LNCAP (cell line): ENCODE measurements around the gene PHETA2.

Experiments
- TF ChIP-seq, protein P1 (sequence below): fragments of 450-650 bp; IDR thresholded peaks from 2 replicates; pipeline ENCODE4 v1.5.1; 2017; ENCODE audit warnings: mild to moderate bottlenecking

PHETA2 gene

DNA sequence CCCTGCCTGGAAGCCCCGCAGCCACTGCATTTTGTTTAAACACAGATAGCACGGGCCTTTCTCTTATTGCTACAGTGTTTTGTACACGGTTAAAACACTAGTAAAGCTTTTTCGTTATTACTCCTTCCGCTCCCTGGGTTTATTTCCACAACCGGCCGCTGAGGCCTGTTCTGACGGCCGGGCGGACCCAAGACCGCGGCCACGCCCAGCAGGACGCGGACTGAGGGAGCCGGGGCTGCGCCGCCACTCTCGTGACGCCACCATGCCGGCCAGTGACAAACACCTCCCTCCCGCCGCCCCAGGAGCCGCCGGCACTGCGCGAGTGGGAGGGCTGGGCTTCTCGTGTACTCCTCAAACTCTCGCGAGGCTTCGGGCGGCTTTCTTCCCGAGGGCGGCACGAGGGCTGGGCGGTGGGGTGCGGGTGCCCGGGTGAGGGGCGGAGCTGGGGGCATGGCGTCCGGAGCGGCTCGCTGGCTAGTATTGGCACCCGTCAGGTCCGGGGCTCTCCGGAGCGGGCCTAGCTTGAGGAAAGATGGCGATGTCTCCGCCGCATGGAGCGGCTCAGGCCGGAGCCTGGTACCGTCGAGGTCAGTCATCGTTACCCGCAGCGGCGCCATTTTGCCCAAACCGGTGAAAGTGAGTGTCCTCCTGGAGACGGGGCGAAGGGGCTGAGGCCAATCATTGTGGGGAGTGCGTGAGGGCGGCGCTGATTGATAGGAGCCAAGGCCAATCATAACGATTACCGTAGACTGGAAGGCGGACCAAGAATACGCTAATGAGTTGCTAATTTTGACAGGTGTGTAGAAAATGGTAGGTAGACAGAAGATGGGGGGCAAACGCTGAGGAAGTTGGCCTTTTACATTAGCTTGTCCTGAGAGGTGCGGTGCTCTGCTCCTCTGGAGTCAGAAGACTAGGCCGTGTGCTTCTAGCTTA lies 5.5 kb downstream of the PHETA2 start, which contains the start of gene SMDT1:
SMDT1 (plus strand) TSS at position 382 of the 933 bp plus-strand sequence; CDS start at position 451, 69 bp downstream.
- TF ChIP-seq, protein P1, sequence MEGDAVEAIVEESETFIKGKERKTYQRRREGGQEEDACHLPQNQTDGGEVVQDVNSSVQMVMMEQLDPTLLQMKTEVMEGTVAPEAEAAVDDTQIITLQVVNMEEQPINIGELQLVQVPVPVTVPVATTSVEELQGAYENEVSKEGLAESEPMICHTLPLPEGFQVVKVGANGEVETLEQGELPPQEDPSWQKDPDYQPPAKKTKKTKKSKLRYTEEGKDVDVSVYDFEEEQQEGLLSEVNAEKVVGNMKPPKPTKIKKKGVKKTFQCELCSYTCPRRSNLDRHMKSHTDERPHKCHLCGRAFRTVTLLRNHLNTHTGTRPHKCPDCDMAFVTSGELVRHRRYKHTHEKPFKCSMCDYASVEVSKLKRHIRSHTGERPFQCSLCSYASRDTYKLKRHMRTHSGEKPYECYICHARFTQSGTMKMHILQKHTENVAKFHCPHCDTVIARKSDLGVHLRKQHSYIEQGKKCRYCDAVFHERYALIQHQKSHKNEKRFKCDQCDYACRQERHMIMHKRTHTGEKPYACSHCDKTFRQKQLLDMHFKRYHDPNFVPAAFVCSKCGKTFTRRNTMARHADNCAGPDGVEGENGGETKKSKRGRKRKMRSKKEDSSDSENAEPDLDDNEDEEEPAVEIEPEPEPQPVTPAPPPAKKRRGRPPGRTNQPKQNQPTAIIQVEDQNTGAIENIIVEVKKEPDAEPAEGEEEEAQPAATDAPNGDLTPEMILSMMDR = no peak

DNA sequence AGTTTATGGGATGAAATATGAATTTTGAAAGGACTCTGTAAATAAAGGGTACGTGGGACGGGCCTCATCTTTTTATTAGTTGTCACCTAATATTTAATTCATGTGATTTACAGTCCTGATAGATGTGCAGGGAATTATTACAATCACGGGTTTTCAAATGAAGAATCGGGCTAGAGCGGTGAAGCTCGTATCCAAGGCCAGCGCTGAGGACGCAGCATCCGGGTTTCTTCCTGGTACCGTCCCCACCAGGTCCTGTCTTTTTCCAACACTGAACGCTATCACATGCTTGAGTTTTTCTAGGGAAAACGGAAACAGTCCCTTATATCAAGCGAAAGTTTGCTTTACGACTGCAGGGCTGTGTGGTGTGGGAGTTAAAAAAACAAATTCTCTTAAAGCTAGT lies 6.2 kb downstream of the PHETA2 start:
- TF ChIP-seq, protein P1 = no peak

DNA sequence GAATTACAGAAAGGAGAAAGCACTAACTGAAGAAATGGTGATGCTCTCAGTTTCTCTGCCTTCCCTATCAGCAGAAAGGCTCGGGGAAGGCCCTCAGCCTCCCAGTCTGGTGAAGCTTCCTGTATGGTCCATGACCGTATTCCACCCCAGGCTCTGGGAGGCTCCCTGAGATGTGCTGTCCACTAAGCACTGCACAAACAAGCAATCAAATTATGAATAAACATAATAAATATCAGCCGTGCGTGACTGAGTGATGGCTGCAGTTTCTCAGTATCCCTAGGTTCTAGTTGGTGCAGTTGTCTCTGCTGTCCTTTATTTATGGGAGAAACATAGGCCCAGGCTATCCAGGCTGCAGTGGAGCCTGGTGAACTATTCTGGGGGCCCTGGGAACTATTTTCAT lies 9.1 kb downstream of the PHETA2 start:
- TF ChIP-seq, protein P1 = no peak

DNA sequence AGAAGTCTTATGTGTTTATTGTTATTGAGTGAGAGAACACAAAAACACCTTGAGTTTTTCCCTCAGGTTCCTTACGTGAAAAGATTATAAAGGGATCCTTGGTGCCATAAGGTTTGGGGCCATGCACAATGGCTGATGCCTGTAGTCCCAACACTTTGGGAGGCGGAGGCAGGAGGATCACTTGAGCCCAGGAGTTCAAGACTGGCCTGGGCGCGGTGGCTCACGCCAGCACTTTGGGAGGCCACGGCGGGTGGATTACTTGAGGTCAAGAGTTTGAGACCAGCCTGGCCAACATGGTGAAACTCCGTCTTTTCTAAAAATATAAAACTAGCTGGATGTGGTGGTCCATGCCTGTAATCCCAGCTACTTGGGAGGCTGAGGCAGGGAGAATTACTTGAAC lies 10.8 kb downstream of the PHETA2 start:
- TF ChIP-seq, protein P1 = no peak

DNA sequence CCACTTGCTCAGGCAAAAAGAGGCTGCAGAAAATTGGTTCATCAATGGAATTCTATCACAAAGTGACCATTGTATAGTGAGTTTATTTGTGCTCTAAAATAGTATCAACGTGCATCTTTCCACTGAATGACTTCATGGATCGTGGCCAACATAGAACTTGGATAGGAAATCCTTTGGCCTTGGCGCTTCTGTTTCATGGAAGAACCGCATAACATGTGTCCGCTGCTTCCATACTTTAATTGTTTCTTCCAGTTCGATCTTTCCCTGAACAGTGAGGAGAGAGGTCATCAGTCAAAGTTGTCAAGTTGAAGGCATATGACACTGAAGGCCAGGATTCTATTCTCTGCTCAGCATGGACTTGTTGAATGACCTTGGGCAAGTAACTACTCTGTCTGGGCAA lies 12.0 kb downstream of the PHETA2 start:
- TF ChIP-seq, protein P1 = no peak

DNA sequence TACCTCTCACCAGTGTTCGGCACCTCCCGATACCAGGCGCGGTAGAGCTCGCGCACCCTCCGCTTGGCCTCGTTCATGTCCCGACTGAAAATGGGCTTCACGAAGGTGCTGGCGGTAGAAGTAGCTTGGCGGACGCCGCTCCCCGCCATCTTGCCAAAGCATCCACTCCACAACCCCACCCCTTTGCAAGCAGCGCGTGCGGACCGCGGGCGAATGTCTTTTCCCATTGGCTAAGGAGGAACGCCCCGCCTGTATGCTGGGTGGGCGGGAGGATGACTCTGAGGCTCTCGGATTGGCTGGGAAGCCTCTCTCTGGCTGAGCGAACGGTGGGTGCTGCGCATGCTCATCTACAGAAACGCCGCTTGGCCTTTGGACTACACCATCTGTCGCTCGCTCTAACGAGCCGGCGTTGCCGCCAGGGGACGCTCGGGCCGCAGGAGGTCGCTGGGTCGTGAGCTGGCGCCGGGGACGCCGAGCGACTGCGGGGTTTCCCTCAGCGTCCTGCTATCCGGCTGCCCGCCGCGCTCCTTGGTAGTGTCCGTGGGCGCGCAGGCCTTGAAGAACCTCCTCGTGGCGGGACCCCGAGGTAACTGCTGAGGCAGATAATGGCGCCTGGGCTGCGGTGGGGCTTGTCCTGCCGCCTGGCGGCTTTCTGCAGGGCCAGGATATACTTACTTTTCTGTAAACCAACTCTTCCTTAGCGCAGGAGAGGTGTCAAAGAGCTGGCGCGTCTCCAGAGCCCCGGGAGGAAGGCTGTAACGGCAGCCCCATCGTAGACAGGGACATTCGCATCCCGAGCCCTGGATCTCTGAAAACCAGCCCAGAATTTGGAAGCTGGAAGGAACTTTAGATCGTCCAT lies 16.8 kb downstream of the PHETA2 start, which contains the start of gene NDUFA6:
NDUFA6 (minus strand) TSS at position 177 of the 859 bp plus-strand sequence; CDS start at position 149, 28 bp downstream.
- TF ChIP-seq, protein P1 = peak; percentile 96

DNA sequence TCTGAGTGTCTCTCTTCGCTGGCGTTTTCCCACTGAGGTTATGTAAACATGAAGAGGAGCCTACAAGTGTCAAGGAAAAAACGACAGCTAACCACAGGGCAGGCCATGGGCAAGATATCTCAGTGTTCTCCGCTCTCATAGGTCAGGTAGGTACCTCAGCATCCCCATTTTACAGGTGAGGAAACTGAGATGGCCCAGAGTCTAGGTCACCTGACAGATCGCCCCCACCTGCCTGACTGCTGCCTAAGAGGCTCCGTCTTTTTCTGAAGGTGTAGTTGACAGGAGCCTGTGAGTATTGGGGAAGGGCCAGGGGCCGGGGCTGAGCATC lies 17.4 kb downstream of the PHETA2 start:
- TF ChIP-seq, protein P1 = no peak
